OCI-LY1 (cell line): Measurements from ENCODE around the gene ECD.

ENCODE experiments used
- H2AFZ ChIP-seq: fragments of 200-600 bp; sonication (generic), shearing (Covaris generic); 2 replicates; pipeline ENCODE4 v1.6.0; 2014; ENCODE audit warnings: antibody characterized with exemption, mild to moderate bottlenecking, low read length
- H3F3A ChIP-seq: fragments of 200-600 bp; sonication (generic), shearing (Covaris generic); 2 replicates; pipeline ENCODE4 v1.6.0; 2014; ENCODE audit warnings: mild to moderate bottlenecking, antibody characterized with exemption, low read length, moderate library complexity; ENCODE audit not compliant: insufficient read depth
- H3K27ac ChIP-seq: fragments of 200-600 bp; sonication (generic); 2 replicates; pipeline ENCODE4 v1.5.1; 2014; ENCODE audit warnings: low read length, mixed run types, mild to moderate bottlenecking, low read depth; ENCODE audit not compliant: poor library complexity, severe bottlenecking
- H3K27me3 ChIP-seq: fragments of 200-600 bp; sonication (generic); 2 replicates; pipeline ENCODE4 v1.6.0; 2014; ENCODE audit warnings: antibody characterized with exemption, mild to moderate bottlenecking, low read length, moderate library complexity; ENCODE audit not compliant: insufficient read depth
- H3K36me3 ChIP-seq: fragments of 200-600 bp; sonication (generic); 2 replicates; pipeline ENCODE4 v1.6.1; 2014; ENCODE audit warnings: mild to moderate bottlenecking, antibody characterized with exemption, low read length, moderate library complexity, mixed read lengths; ENCODE audit not compliant: insufficient read depth
- H3K4me1 ChIP-seq: fragments of 200-600 bp; sonication (generic); 2 replicates; pipeline ENCODE4 v1.5.1; 2014; ENCODE audit warnings: mild to moderate bottlenecking, low read length, moderate library complexity; ENCODE audit not compliant: insufficient read depth, severe bottlenecking
- H3K4me2 ChIP-seq: fragments of 200-600 bp; sonication (generic), shearing (Covaris generic); 2 replicates; pipeline ENCODE4 v1.6.1; 2014; ENCODE audit warnings: low read length
- H3K4me3 ChIP-seq: fragments of 200-600 bp; sonication (generic); 2 replicates; pipeline ENCODE4 v1.5.1; 2014; ENCODE audit warnings: low read length, low read depth, mild to moderate bottlenecking, mixed read lengths; ENCODE audit not compliant: poor library complexity, severe bottlenecking
- H3K79me2 ChIP-seq: fragments of 200-600 bp; shearing (Covaris generic); 2 replicates; pipeline ENCODE4 v1.6.1; 2016; ENCODE audit warnings: mixed run types, low read length, mixed read lengths; ENCODE audit not compliant: insufficient read depth
- H3K9ac ChIP-seq: fragments of 200-600 bp; sonication (generic), shearing (Covaris generic); 2 replicates; pipeline ENCODE4 v1.6.1; 2014; ENCODE audit warnings: mild to moderate bottlenecking, low read length, mixed read lengths
- H3K9me2 ChIP-seq: fragments of 200-600 bp; sonication (generic), shearing (Covaris generic); 2 replicates; pipeline ENCODE4 v1.6.1; 2014; ENCODE audit warnings: low read depth, mild to moderate bottlenecking, low read length, mixed read lengths
- H3K9me3 ChIP-seq: fragments of 200-600 bp; shearing (Covaris generic); 2 replicates; pipeline ENCODE4 v1.6.1; 2014; ENCODE audit warnings: low read length, mixed read lengths
- H4K20me1 ChIP-seq: fragments of 200-600 bp; sonication (generic), shearing (Covaris generic); 2 replicates; pipeline ENCODE4 v1.6.0; 2016; ENCODE audit warnings: mild to moderate bottlenecking, low read length; ENCODE audit not compliant: insufficient read depth
- EZH2 ChIP-seq: fragments of 200-600 bp; sonication (generic), shearing (Covaris generic); IDR thresholded peaks from 2 replicates; pipeline ENCODE4 v1.8.0; 2017; ENCODE audit warnings: borderline replicate concordance, mixed run types, mild to moderate bottlenecking, antibody characterized with exemption, low read length, moderate library complexity, mixed read lengths
- TF ChIP-seq, protein P1 (sequence below): fragments of 200-600 bp; sonication (generic), shearing (Covaris generic); IDR thresholded peaks from 2 replicates; pipeline ENCODE4 v1.5.1; 2017; ENCODE audit warnings: mild to moderate bottlenecking, antibody characterized with exemption, low read length, moderate library complexity, mixed read lengths

Gene ECD

DNA sequence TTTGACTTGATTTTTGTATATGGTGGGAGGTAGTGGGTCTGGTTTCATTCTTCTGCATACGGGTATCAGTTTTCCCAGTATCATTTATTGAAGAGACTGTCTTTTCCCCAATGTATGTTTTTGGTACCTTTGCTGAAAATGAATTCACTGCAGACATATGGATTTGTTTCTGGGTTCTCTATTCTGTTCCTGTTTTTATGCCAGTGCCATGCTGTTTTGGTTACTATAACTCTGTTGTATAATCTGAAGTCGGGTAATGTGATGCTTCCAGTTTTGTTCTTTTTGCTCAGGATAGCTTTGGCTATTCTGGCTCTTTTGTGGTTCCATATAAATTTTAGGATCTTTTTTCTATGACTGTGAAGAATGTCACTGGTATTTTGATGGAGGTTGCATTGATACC lies 836 bp downstream of the ECD start:
- H3K27ac ChIP-seq = no peak overlapping the region
- H3K9ac ChIP-seq = peak overlapping the region; percentile 96; the same call in 1 of the 2 replicates
- H3K36me3 ChIP-seq = peaks cover 30% of the 10 kb centered on the region
- peaks cover 4% of the 10 kb centered on the region; the same call in 1 of the 2 replicates for H3K9me3 ChIP-seq
- TF ChIP-seq, protein P1, sequence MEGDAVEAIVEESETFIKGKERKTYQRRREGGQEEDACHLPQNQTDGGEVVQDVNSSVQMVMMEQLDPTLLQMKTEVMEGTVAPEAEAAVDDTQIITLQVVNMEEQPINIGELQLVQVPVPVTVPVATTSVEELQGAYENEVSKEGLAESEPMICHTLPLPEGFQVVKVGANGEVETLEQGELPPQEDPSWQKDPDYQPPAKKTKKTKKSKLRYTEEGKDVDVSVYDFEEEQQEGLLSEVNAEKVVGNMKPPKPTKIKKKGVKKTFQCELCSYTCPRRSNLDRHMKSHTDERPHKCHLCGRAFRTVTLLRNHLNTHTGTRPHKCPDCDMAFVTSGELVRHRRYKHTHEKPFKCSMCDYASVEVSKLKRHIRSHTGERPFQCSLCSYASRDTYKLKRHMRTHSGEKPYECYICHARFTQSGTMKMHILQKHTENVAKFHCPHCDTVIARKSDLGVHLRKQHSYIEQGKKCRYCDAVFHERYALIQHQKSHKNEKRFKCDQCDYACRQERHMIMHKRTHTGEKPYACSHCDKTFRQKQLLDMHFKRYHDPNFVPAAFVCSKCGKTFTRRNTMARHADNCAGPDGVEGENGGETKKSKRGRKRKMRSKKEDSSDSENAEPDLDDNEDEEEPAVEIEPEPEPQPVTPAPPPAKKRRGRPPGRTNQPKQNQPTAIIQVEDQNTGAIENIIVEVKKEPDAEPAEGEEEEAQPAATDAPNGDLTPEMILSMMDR = no peak
- TF ChIP-seq EZH2 = no peak
- H3K4me2 ChIP-seq = peak overlapping the region; percentile 100
- H3K79me2 ChIP-seq = peaks cover 44% of the 10 kb centered on the region
- H3K4me1 ChIP-seq = peaks cover 22% of the 10 kb centered on the region
- no peaks in the 10 kb centered on the region for H3K9me2 ChIP-seq
- no peaks in the 10 kb centered on the region for H3F3A ChIP-seq
- peak overlapping the region; percentile 98 for H3K4me3 ChIP-seq
- no peaks in the 10 kb centered on the region for H4K20me1 ChIP-seq
- H2AFZ ChIP-seq = no peak overlapping the region
- no peaks in the 10 kb centered on the region for H3K27me3 ChIP-seq

DNA sequence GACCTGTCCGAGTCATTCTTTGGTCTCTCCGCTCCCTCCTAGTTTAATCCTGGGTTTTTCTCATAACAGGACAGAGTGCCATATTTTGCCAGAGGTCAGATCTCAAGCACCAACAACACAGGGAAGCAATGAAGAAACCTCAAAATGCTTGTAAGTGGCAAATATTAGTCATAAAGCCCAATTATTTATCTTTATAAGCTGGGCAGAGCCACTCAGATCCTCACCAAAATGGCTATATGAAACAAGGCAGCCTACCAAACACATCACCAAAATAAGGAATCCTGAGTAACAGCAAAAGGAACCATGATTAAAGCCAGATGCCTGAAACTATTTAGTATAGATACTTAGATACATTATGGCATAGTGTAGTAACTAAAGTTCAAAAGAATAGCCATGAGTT lies 4.7 kb downstream of the ECD start:
- Histone ChIP-seq H4K20me1 (no peaks in the 10 kb centered on the region), H3K4me1 (peaks cover 16% of the 10 kb centered on the region), H3K9ac (no peak overlapping the region), H3K4me2 (no peak overlapping the region), H3K36me3 (peaks cover 47% of the 10 kb centered on the region), H3K4me3 (no peak overlapping the region), H3K27ac (no peak overlapping the region), H2AFZ (no peak overlapping the region), H3K9me2 (no peaks in the 10 kb centered on the region), H3K79me2 (peaks cover 56% of the 10 kb centered on the region), H3F3A (no peaks in the 10 kb centered on the region), H3K9me3 (peaks cover 4% of the 10 kb centered on the region; the same call in 1 of the 2 replicates), H3K27me3 (no peaks in the 10 kb centered on the region)
- TF ChIP-seq, protein P1 = no peak
- no peak for TF ChIP-seq EZH2

DNA sequence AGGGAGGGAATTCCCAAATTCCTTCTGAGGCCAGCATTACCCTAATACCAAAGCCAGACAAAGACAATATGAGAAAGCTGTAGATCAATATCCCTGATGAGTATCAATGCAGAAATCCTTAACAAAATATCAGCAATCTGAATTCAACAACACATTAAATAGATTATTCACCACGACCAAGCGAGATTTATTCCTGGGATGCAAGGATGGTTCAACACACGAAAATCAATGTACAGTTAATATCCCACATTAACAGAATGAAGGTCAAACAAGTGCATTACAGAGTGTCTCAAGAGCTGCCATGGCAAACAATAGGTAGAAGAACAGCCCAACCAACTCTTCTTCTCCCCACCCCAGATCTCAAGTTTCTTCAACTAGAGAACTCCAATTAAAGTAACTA lies 6.1 kb downstream of the ECD start:
- no peaks in the 10 kb centered on the region for H3K27me3 ChIP-seq
- no peak overlapping the region for H3K9ac ChIP-seq
- peaks cover 7% of the 10 kb centered on the region for H3K4me1 ChIP-seq
- H2AFZ ChIP-seq = no peak overlapping the region
- H3K9me3 ChIP-seq = no peaks in the 10 kb centered on the region
- no peak overlapping the region for H3K4me2 ChIP-seq
- H3K27ac ChIP-seq = no peak overlapping the region
- peaks cover 45% of the 10 kb centered on the region for H3K79me2 ChIP-seq
- H4K20me1 ChIP-seq = no peaks in the 10 kb centered on the region
- 0 out of 2 replicates have a peak, but pooled peaks cover under 1% of the 10 kb centered on the region for H3F3A ChIP-seq
- H3K9me2 ChIP-seq = no peaks in the 10 kb centered on the region
- peaks cover 51% of the 10 kb centered on the region for H3K36me3 ChIP-seq
- no peak for TF ChIP-seq EZH2
- H3K4me3 ChIP-seq = no peak overlapping the region

DNA sequence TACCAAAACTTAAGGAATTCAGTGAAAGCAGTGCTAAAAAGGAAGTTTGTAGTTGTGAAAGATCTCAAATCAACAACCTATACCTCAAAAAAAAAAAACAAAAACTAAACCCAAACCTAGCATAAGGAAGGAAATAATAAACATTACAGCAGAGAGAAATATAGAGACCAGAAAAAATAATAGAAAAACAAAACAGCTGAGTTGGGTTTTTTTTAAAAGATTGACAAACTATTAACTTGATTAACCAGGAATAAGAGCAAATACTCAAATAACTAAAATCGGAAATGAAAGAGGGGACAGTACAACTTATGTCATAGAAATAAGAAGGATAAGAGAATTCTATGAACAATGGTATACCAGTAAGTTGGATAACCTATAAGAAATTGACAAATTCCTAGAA lies 6.7 kb downstream of the ECD start:
- peaks cover 2% of the 10 kb centered on the region for H3K4me1 ChIP-seq

More for the DNA sequence above, 6.7 kb downstream of the ECD start:
- no peaks in the 10 kb centered on the region for H4K20me1 ChIP-seq
- peaks cover 41% of the 10 kb centered on the region for H3K79me2 ChIP-seq
- no peak overlapping the region for H3K9ac ChIP-seq
- H3K4me2 ChIP-seq = no peak overlapping the region
- no peak overlapping the region for H2AFZ ChIP-seq
- H3K4me3 ChIP-seq = no peak overlapping the region
- H3F3A ChIP-seq = peaks cover 3% of the 10 kb centered on the region; the same call in 1 of the 2 replicates
- H3K27ac ChIP-seq = no peak overlapping the region
- H3K36me3 ChIP-seq = peaks cover 55% of the 10 kb centered on the region
- no peak for TF ChIP-seq EZH2
- TF ChIP-seq, protein P1 = no peak
- no peaks in the 10 kb centered on the region for H3K9me3 ChIP-seq
- H3K27me3 ChIP-seq = no peaks in the 10 kb centered on the region
- H3K9me2 ChIP-seq = no peaks in the 10 kb centered on the region
